Measurements from ENCODE around the gene PAM.

DNA sequence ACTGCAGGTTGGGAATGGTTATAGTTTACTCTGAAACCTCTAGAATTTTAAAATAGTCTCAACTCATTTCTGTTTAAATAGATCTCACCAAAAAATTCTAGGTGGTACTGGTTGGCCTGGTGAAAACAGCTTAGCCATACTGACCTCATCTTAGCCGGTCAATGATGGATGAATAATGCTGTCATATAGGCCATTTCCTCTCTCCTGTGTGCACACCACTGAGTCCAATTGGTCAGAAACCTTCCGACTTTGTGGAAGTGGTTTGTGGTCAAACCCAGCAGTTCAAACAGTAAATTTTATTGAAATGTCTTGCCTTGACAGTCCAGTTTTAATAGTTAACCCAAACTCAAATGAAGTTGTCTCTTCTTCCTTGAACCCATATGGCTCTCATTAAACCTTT lies 266.2 kb downstream of the PAM start:
- no peak for TF ChIP-seq POLR2A (IDR thresholded peaks at IDR 0.05; ENCODE audit: low read depth, low read length)
- TF ChIP-seq, protein P1, sequence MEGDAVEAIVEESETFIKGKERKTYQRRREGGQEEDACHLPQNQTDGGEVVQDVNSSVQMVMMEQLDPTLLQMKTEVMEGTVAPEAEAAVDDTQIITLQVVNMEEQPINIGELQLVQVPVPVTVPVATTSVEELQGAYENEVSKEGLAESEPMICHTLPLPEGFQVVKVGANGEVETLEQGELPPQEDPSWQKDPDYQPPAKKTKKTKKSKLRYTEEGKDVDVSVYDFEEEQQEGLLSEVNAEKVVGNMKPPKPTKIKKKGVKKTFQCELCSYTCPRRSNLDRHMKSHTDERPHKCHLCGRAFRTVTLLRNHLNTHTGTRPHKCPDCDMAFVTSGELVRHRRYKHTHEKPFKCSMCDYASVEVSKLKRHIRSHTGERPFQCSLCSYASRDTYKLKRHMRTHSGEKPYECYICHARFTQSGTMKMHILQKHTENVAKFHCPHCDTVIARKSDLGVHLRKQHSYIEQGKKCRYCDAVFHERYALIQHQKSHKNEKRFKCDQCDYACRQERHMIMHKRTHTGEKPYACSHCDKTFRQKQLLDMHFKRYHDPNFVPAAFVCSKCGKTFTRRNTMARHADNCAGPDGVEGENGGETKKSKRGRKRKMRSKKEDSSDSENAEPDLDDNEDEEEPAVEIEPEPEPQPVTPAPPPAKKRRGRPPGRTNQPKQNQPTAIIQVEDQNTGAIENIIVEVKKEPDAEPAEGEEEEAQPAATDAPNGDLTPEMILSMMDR (IDR thresholded peaks at IDR 0.05; ENCODE audit: extremely low read depth in 1 of 2, insufficient read depth in 1 of 2, low read depth in 1 of 2, low read length in 2 of 2) = no peak
- no peak for TF ChIP-seq MYC (IDR thresholded peaks at IDR 0.05; ENCODE audit: low read depth, low read length)
- TF ChIP-seq JUN (IDR thresholded peaks at IDR 0.05; ENCODE audit: borderline replicate concordance, insufficient read depth, insufficient read length, low read depth) = no peak
